Psoas muscle (tissue), 8 donors: ENCODE measurements around the gene AKR1B1. TPM values are rescaled to one million over a fixed set of nuclear protein-coding genes. Genes with fewer than 3 reads are reported as not detected.

Source experiments
- ATAC-seq, 4 donors: fragments of 200-7000 bp; cut with Tn5 transposase; one replicate each; pipeline ENCODE4 v1.9.1; 2020; ENCODE audit warnings: moderate library complexity in 3 of 4, mild to moderate bottlenecking in 2 of 4
- DNase-seq, 2 donors: peaks; one replicate each; pipeline ENCODE4 v3.0.0-alpha.2; 2020
- H3K27ac ChIP-seq: fragments of 200-600 bp; one replicate; pipeline ENCODE4 v1.8.0; 2022
- H3K27me3 ChIP-seq, 3 donors: fragments of 200-600 bp in 1 of 3; one replicate each; pipeline versions ENCODE4 v1.6.1 to v1.8.0; 2013 to 2022; ENCODE audit warnings: low read length in 2 of 3, mild to moderate bottlenecking in 2 of 3, moderate library complexity in 1 of 3; ENCODE audit not compliant: insufficient read depth in 3 of 3
- H3K36me3 ChIP-seq, 2 donors: fragments of 200-600 bp in 1 of 2; one replicate each; pipeline versions ENCODE4 v1.6.1 to v1.8.0; 2013 to 2022; ENCODE audit warnings: low read depth in 1 of 2, mild to moderate bottlenecking in 1 of 2, moderate library complexity in 1 of 2; ENCODE audit not compliant: insufficient read depth in 1 of 2
- H3K4me1 ChIP-seq: fragments of 200-600 bp; one replicate; pipeline ENCODE4 v1.8.0; 2022
- H3K4me3 ChIP-seq: fragments of 200-600 bp; one replicate; pipeline ENCODE4 v1.8.0; 2022; ENCODE audit warnings: mild to moderate bottlenecking
- H3K9me3 ChIP-seq: fragments of 200-600 bp; one replicate; pipeline ENCODE4 v1.8.0; 2022
- WGBS, 3 donors: extraction: QIAGEN DNeasy Blood & Tissue Kit; methylation state at CpG; one replicate each; pipeline versions ENCODE4 v1.1.6 to v1.1.7; 2013; 5-methylcytosine and 5-hydroxymethylcytosine counted together
- intact Hi-C, 2 donors: fragments of 100-400 bp; cut with DNase I; formaldehyde crosslinking; loops; one replicate each; pipeline versions ENCODE4 v1.11.0 to v1.14.2; 2022
- polyA plus RNA-seq, 3 donors: library from polyadenylated mRNA; stranded (reverse); fragments of 200-250 nt; gene quantifications; one replicate each; pipeline ENCODE4 v1.2.3, GENCODE V29; 2013
- total RNA-seq, 4 donors: library from RNA; stranded (reverse); fragmentation: NEBNext Ultra II Directional in 2 of 4; extraction: Animal tissue kit (Norgen Biotek cat#: 25700) in 2 of 4; gene quantifications; one replicate each; pipeline versions ENCODE4 v1.2.1 to v1.2.4, GENCODE V29; 2021 to 2023
- TF ChIP-seq, protein P1 (sequence below): fragments of 200-600 bp; IDR thresholded peaks from one replicate; pipeline ENCODE4 v1.8.0; 2022; ENCODE audit warnings: antibody characterized with exemption
- donor health status: healthy with polysubstance abuse.
- donor health status: DM: no; HTN: no; CAD: no; lungs with moderate emphysema.
- donor health status: Bipolar disorder and iron deficiency.
- donor health status: healthy.
- donor health status: DM: yes; HTN: yes; CAD: no.
- donor health status: DM: no; HTN: no; CAD: no.
- donor health status: DM: no; HTN: no; CAD: no.
- donor health status: DM: yes; HTN: yes; CAD: no.

The AKR1B1 gene
- total and polyA plus RNA-seq, 7 donors: 147 to 274 (median 198) TPM

DNA sequence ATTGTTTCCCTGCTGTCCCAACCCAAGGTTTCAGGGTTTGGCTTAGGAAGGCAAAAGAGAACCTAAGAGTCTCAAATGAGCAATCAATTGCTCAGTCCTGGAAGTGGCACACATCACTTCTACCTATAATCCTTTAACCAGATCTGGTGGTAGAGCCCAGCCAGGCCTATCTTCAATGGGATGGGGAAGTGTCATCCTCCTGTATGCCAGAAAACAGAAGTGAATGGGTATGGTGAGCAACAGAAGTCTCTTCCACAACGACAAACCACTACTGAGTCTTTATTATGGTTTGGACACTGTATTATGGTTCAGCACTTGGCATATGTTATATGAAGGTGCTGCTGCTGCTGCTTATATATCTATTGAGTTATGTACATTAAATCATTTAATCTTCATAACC is 3.0 kb upstream of the AKR1B1 start:
- H3K27ac ChIP-seq: no peak overlapping the region
- ATAC-seq (no peak), DNase-seq (no peak)
- TF ChIP-seq, protein P1, sequence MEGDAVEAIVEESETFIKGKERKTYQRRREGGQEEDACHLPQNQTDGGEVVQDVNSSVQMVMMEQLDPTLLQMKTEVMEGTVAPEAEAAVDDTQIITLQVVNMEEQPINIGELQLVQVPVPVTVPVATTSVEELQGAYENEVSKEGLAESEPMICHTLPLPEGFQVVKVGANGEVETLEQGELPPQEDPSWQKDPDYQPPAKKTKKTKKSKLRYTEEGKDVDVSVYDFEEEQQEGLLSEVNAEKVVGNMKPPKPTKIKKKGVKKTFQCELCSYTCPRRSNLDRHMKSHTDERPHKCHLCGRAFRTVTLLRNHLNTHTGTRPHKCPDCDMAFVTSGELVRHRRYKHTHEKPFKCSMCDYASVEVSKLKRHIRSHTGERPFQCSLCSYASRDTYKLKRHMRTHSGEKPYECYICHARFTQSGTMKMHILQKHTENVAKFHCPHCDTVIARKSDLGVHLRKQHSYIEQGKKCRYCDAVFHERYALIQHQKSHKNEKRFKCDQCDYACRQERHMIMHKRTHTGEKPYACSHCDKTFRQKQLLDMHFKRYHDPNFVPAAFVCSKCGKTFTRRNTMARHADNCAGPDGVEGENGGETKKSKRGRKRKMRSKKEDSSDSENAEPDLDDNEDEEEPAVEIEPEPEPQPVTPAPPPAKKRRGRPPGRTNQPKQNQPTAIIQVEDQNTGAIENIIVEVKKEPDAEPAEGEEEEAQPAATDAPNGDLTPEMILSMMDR: no peak
- 87 to 97% (median 96%) methylated on average over 1 of the region's 1 CpG for WGBS, 3 donors
- intact Hi-C loops: no loop called here
- peaks cover 0 to 4% of the 10 kb centered on the region in 2 donors for H3K36me3 ChIP-seq
- H3K27me3 ChIP-seq: no peaks in the 10 kb centered on the region
- H3K9me3 ChIP-seq: peaks cover 12% of the 10 kb centered on the region
- no peak overlapping the region for H3K4me3 ChIP-seq
- peaks cover 16% of the 10 kb centered on the region for H3K4me1 ChIP-seq

DNA sequence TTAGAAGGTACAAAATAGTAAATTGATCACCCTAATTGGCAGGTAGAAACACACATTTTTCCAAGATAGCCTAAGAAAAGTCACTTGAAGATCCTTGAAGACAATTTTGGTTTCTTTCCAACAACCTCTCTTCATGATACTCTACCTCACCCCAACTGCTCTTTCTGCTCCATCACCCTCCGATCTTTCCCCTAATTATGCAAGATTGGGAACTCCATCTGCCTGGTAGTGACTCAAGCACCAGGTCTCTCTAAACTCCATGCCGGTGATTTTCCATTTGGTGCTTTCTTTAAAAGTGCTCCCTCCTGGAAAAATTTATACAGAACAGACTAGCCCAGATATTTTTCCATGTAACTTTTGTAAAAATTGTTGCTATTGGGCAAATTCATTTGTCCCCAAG is 1.1 kb upstream of the AKR1B1 start:
- intact Hi-C loops: no loop called here
- H3K27ac ChIP-seq: no peak overlapping the region

DNA sequence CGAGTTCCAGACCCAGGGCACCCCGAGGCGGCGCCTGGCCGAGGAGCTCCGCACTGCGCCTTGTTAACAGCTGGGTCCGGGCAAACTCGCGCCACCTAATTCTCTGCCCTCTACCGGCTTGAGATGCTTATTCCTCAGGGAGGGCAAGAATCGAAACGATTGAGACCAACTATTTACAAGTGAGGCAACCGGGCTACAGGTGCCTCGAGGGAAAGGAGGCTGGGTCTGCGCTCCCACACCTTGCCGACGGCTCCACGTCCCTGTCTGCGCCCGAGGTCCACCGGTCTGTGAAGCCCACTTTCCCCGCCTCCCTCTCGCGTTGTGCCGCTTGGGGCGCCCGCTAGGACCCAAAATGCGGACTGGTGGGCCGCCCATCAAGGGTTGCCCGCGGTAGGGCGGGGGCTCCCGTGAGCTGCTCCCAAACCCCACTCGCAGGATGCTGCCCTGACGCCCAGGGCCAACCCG is 527 bp downstream of the AKR1B1 start:
- peak; percentile 61 to 81 (median 65) for ATAC-seq
- Histone ChIP-seq H3K9me3 (no peaks in the 10 kb centered on the region), H3K4me1 (peaks cover 36% of the 10 kb centered on the region), H3K27me3 (no peaks in the 10 kb centered on the region), H3K27ac (peak overlapping the region; percentile 96), H3K36me3 (peaks cover 0 to 19% of the 10 kb centered on the region in 2 donors), H3K4me3 (peak overlapping the region; percentile 90)
- 0 to 2% (median 1%) methylated on average over 31 to 37 of the region's 37 CpGs for WGBS, 3 donors
- TF ChIP-seq, protein P1: no peak
- peak; percentile 62 to 76 for DNase-seq
- intact Hi-C loops: no loop called here

More for the DNA sequence above, 1.1 kb upstream of the AKR1B1 start:
- no peak for DNase-seq
- Histone ChIP-seq H3K4me3 (no peak overlapping the region), H3K36me3 (peaks cover 0 to 19% of the 10 kb centered on the region in 2 donors), H3K9me3 (peaks cover 5% of the 10 kb centered on the region), H3K27me3 (no peaks in the 10 kb centered on the region), H3K4me1 (peaks cover 20% of the 10 kb centered on the region)
- TF ChIP-seq, protein P1: no peak
- no peak for ATAC-seq
- 79 to 95% (median 90%) methylated on average over 2 of the region's 2 CpGs for WGBS, 3 donors

DNA sequence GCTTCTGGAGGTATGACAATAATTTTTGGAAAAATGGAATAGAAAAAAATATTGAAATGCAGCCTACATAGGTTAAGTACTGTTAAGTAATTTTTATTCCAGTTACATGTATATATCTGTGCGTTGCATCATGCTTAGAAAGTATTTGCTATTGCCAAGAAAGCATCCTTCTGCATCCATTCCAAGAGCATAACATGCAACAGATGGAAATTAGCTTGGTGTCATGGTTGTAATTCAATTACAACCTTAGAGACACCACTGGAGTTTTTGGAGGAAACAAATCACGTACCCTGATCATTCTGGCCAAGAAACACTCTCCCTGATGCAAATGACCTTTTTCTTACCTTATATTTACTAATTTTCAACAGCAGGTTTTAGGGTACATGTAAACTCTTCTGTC is 1.7 kb downstream of the AKR1B1 start:
- peaks cover 48% of the 10 kb centered on the region for H3K4me1 ChIP-seq
- H3K9me3 ChIP-seq: no peaks in the 10 kb centered on the region
- no peak for ATAC-seq
- TF ChIP-seq, protein P1: no peak
- no peak overlapping the region for H3K27ac ChIP-seq
- no peak for DNase-seq
- H3K27me3 ChIP-seq: no peaks in the 10 kb centered on the region
- peak overlapping the region; percentile 90 for H3K4me3 ChIP-seq
- intact Hi-C loops: no loop called here
- H3K36me3 ChIP-seq: peaks cover 0 to 19% of the 10 kb centered on the region in 2 donors
- WGBS, 3 donors: 45 to 70% (median 51%) methylated on average over 2 of the region's 2 CpGs

DNA sequence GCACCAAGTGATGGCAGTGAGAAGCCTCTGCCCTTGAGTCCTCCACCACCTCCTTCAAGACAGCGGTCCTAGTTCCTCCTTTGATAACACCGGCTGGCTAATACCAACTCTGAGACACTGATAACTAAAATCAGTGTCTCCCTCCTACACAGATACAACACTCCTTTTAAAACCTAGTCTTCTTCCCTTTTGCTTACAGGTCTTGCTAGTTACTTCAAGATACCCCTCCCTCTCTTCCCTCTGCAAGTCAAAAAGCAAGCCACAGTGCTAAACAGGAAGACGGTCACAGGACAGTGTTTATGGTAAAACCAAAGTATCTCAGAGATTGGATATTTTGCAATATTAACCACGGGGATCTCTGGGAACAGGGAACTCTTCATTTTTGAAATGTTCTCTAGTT is 4.6 kb downstream of the AKR1B1 start:
- peaks cover 0 to 41% of the 10 kb centered on the region in 2 donors for H3K36me3 ChIP-seq
- ATAC-seq: no peak
- no peaks in the 10 kb centered on the region for H3K9me3 ChIP-seq
- H3K4me1 ChIP-seq: peaks cover 46% of the 10 kb centered on the region
- H3K27ac ChIP-seq: peak overlapping the region; percentile 36
- no peaks in the 10 kb centered on the region for H3K27me3 ChIP-seq
- no peak for DNase-seq
- TF ChIP-seq, protein P1: no peak
- no peak overlapping the region for H3K4me3 ChIP-seq
- intact Hi-C loops: no loop called here
- 58 to 65% (median 64%) methylated on average over 4 of the region's 4 CpGs for WGBS, 3 donors
